ENCODE data around the gene SCIN. TPM values are rescaled to one million over a fixed set of nuclear protein-coding genes. Genes with fewer than 3 reads are reported as not detected.
"Not testable (repeated sequence)": the region's sequence is repeated elsewhere in the genome, so short reads cannot be mapped to it uniquely, and the experiment has no call there.

SCIN gene
- polyA plus RNA-seq (2013, experiment 1 of 2): not detected
- polyA plus RNA-seq (2013, experiment 2 of 2): not detected

DNA sequence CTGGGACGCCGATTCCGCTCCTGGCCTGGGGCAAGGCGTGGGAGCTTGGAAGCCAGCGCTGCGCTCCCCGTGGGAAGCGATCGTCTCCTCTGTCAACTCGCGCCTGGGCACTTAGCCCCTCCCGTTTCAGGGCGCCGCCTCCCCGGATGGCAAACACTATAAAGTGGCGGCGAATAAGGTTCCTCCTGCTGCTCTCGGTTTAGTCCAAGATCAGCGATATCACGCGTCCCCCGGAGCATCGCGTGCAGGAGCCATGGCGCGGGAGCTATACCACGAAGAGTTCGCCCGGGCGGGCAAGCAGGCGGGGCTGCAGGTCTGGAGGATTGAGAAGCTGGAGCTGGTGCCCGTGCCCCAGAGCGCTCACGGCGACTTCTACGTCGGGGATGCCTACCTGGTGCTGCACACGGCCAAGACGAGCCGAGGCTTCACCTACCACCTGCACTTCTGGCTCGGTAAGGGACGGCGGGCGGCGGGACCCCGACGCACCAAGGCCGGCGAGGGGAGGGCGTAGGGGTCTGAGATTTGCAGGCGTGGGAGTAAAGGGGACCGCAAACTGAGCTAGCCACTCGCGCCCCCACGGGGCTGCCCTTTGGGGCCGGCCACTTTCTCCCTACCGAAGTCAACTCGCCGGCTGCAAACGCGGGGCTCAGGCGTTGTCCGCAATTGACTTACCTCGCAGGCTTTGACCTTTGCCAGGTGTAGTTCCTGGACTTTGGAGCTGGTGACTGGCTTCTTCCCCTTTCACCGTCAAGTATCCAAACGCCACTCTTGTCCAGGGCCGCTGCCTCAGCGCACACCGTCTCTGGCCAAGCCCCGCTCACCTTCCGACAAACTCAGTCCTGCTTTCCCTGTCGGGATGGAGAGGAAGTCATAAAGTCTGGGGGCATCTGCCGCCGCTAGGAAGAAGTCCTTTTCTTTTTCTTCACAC is at the start of gene SCIN:
Gene SCIN (plus strand): TSS at position 187 of the 928 bp plus-strand sequence. CDS start 67 bp downstream, at position 254.
- H3K27ac ChIP-seq (ENCODE audit: low read depth, low read length, severe bottlenecking): no peak within 1 kb of the TSS
- 2% methylated on average over 65 to 66 of the region's 74 CpGs for WGBS, 2 experiments (ENCODE audit: insufficient coverage in 2 of 2)

DNA sequence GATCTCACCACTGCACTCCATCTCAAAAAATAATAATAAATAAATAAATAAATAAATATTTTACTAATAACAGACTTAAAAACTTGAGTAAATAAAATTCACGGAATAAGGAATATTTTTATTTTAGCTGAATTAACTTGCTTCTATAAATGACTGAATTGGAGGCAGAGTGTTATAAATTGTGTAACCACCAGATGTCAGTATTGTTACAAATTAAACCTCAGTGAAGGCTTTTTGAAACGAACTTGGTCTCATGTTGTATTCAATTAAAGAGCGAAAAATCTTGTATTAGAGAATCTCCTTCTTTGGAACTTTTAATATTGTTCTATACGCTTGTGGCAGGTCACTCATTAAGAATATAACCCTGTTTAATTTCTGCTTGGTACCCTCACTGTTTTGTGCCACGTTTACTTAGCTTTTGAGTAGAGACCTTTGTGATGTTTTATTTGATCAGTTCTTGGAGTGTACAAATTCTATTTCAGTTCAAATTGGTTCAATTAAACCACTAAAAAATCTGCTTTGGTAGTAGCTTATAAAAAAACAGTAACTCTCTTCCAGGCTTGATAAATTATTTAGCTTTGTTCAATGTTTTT is 45.6 kb upstream of the SCIN start:
- Histone ChIP-seq H3K4me1 (ENCODE audit: control insufficient read depth, insufficient read depth, low read length, poor library complexity, severe bottlenecking) (no peaks in the 10 kb centered on the region), H3K36me3 (ENCODE audit: control insufficient read depth, insufficient read depth, low read length) (no peaks in the 10 kb centered on the region), H3K27ac (ENCODE audit: low read depth, low read length, severe bottlenecking) (no peak overlapping the region), H3K9me3 (ENCODE audit: control insufficient read depth, low read length) (no peaks in the 10 kb centered on the region), H3K4me3 (ENCODE audit: extremely low read depth, insufficient read depth, low read length, poor library complexity, severe bottlenecking) (no peak overlapping the region)
- no CpG with 5 or more reads among the region's 5 CpGs for WGBS, 2 experiments (ENCODE audit: insufficient coverage in 2 of 2)

More for the DNA sequence above, at the start of gene SCIN:
- no peaks in the 10 kb centered on the region for H3K36me3 ChIP-seq (ENCODE audit: control insufficient read depth, insufficient read depth, low read length)
- H3K9me3 ChIP-seq (ENCODE audit: control insufficient read depth, low read length): no peaks in the 10 kb centered on the region
- no peaks in the 10 kb centered on the region for H3K4me1 ChIP-seq (ENCODE audit: control insufficient read depth, insufficient read depth, low read length, poor library complexity, severe bottlenecking)
- H3K4me3 ChIP-seq (ENCODE audit: extremely low read depth, insufficient read depth, low read length, poor library complexity, severe bottlenecking): peak within 1 kb of the TSS; percentile 34

DNA sequence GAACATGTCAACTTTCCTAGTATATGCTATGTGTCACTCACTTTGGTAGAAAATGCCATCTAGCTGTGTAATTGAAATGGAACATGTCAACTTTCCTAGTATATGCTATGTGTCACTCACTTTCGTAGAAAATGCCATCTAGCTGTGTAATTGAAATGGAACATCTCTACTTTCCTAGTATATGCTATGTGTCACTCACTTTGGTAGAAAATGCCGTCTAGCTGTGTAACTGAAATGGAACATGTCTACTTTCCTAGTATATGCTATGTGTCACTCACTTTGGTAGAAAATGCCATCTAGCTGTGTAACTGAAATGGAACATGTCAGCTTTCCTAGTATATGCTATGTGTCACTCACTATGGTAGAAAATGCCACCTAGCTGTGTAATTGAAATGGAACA is 43.8 kb upstream of the SCIN start:
- H3K4me3 ChIP-seq (ENCODE audit: extremely low read depth, insufficient read depth, low read length, poor library complexity, severe bottlenecking); H3K9me3 ChIP-seq (ENCODE audit: control insufficient read depth, low read length); H3K36me3 ChIP-seq (ENCODE audit: control insufficient read depth, insufficient read depth, low read length); H3K27ac ChIP-seq (ENCODE audit: low read depth, low read length, severe bottlenecking); H3K4me1 ChIP-seq (ENCODE audit: control insufficient read depth, insufficient read depth, low read length, poor library complexity, severe bottlenecking): not testable (repeated sequence)
- WGBS, 2 experiments (ENCODE audit: insufficient coverage in 2 of 2): no CpG with 5 or more reads among the region's 2 CpGs

DNA sequence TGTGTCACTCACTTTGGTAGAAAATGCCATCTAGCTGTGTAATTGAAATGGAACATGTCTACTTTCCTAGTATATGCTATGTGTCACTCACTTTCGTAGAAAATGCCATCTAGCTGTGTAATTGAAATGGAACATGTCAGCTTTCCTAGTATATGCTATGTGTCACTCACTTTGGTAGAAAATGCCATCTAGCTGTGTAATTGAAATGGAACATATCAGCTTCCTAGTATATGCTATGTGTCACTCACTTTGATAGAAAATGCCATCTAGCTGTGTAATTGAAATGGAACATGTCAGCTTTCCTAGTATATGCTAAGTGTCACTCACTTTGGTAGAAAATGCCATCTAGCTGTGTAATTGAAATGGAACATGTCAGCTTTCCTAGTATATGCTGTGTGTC is 42.9 kb upstream of the SCIN start:
- H3K36me3 ChIP-seq (ENCODE audit: control insufficient read depth, insufficient read depth, low read length); H3K4me1 ChIP-seq (ENCODE audit: control insufficient read depth, insufficient read depth, low read length, poor library complexity, severe bottlenecking): not testable (repeated sequence)
- WGBS, 2 experiments (ENCODE audit: insufficient coverage in 2 of 2): 83% methylated on average over 1 of the region's 1 CpG; no CpG with 5 or more reads in 1 of the 2 experiments

DNA sequence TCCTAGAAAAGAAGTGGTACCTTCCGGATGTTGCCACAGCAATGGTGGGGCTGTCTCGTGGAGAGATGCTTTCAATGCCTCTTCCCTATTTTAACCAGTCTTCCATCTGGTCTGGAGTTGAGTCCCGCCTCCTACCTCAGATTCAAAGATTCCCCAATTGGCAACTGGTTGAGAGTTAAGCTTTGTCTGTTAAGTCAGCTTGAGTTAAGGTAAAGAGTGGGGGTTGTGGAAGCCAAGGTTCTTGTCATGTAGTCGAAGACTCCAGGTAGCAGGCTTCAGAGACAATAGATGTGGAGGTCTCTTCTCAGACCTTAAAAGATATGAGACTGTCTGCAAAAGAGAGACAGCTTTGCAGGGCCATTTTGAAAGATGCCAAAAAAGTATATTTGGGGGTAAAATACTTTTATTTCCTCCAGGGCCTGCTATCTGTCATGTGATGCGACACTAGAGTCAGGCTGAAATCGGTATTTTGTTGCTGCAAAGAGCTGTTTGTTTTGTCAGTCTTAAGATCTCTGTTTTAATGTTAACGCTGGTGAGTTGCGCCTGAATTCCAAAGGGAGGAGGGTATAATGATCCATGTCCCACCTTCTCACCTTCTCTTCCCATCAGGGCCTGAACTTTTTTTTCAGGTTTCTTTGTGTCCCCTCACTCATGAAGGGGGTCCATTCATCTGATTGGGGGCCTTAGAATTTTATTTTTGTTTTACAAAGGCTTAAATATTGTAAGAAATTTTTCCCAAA is 40.4 kb upstream of the SCIN start:
- H3K9me3 ChIP-seq (ENCODE audit: control insufficient read depth, low read length): no peaks in the 10 kb centered on the region
- H3K4me3 ChIP-seq (ENCODE audit: extremely low read depth, insufficient read depth, low read length, poor library complexity, severe bottlenecking): no peak overlapping the region
- WGBS, 2 experiments (ENCODE audit: insufficient coverage in 2 of 2): 70 to 74% methylated on average over 3 to 4 of the region's 8 CpGs
- no peak overlapping the region for H3K27ac ChIP-seq (ENCODE audit: low read depth, low read length, severe bottlenecking)
- no peaks in the 10 kb centered on the region for H3K36me3 ChIP-seq (ENCODE audit: control insufficient read depth, insufficient read depth, low read length)
- peaks cover 4% of the 10 kb centered on the region for H3K4me1 ChIP-seq (ENCODE audit: control insufficient read depth, insufficient read depth, low read length, poor library complexity, severe bottlenecking)

More for the DNA sequence above, 42.9 kb upstream of the SCIN start:
- H3K4me3 ChIP-seq (ENCODE audit: extremely low read depth, insufficient read depth, low read length, poor library complexity, severe bottlenecking); H3K9me3 ChIP-seq (ENCODE audit: control insufficient read depth, low read length); H3K27ac ChIP-seq (ENCODE audit: low read depth, low read length, severe bottlenecking): not testable (repeated sequence)

DNA sequence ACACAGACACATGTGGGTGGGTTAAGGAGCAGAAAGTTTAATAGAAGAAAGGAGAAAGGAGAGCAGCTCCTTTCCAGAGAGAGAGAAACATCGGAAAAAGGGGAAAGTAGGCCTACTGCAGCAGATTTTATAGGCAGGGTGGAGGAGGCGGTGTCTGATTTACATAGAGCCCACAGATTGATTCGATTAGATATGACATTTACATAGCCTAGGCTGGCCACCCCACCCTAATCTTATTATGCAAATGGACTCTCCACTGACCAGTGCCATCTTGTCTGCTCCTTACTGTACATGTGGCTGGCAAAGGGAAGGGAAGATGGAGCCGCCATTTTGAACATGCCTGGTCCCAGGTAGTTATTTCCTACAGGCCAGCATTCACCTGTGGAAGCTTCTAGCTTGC is 38.7 kb upstream of the SCIN start:
- H3K4me3 ChIP-seq (ENCODE audit: extremely low read depth, insufficient read depth, low read length, poor library complexity, severe bottlenecking): no peak overlapping the region
- H3K9me3 ChIP-seq (ENCODE audit: control insufficient read depth, low read length): peaks cover 6% of the 10 kb centered on the region
- no peaks in the 10 kb centered on the region for H3K36me3 ChIP-seq (ENCODE audit: control insufficient read depth, insufficient read depth, low read length)
- no peak overlapping the region for H3K27ac ChIP-seq (ENCODE audit: low read depth, low read length, severe bottlenecking)
- H3K4me1 ChIP-seq (ENCODE audit: control insufficient read depth, insufficient read depth, low read length, poor library complexity, severe bottlenecking): peaks cover 4% of the 10 kb centered on the region
- WGBS, 2 experiments (ENCODE audit: insufficient coverage in 2 of 2): 100% methylated on average over 2 of the region's 4 CpGs; no CpG with 5 or more reads in 1 of the 2 experiments

DNA sequence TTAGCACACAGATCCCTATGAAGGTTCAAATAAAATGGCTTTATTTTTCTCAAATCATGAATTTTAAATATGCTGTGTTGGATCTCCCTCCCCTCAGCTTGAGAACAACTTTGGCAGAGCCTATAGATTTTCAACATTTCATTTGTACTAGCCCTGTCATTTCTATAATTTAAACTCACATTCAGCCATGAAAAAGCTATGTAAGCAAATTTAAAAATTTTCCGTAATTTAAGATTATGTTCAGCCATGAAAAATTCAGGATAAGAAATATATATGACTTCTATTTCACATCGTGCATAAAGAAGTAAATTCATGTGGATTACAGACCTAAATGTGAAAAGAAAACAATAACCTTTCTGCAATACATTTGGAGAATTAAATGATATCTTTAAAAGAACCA is 36.5 kb upstream of the SCIN start:
- WGBS, 2 experiments (ENCODE audit: insufficient coverage in 2 of 2): no CpG with 5 or more reads among the region's 2 CpGs
- Histone ChIP-seq H3K4me1 (ENCODE audit: control insufficient read depth, insufficient read depth, low read length, poor library complexity, severe bottlenecking) (peaks cover 4% of the 10 kb centered on the region), H3K36me3 (ENCODE audit: control insufficient read depth, insufficient read depth, low read length) (no peaks in the 10 kb centered on the region), H3K4me3 (ENCODE audit: extremely low read depth, insufficient read depth, low read length, poor library complexity, severe bottlenecking) (no peak overlapping the region), H3K27ac (ENCODE audit: low read depth, low read length, severe bottlenecking) (no peak overlapping the region), H3K9me3 (ENCODE audit: control insufficient read depth, low read length) (peaks cover 10% of the 10 kb centered on the region)

DNA sequence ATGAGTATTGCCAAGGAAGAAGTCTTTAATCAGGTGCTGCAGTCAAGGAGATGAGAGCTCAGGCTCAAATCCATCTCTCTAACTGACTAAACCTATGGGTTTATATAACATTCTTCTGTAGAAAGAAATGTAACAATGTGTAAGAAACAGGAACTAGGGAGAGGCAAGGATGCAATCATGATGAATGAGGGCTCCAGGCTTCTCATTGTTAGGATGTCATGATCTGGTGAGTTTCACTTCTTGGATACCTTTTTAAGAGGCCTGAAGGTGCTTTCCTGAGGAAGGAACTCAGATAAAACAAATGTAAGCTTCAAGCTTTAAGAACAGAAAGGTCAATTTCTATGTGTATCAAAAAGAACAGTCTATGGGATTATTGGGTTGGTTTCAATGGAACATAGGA is 30.8 kb upstream of the SCIN start:
- Histone ChIP-seq H3K36me3 (ENCODE audit: control insufficient read depth, insufficient read depth, low read length) (no peaks in the 10 kb centered on the region), H3K4me3 (ENCODE audit: extremely low read depth, insufficient read depth, low read length, poor library complexity, severe bottlenecking) (no peak overlapping the region), H3K4me1 (ENCODE audit: control insufficient read depth, insufficient read depth, low read length, poor library complexity, severe bottlenecking) (peaks cover 3% of the 10 kb centered on the region), H3K9me3 (ENCODE audit: control insufficient read depth, low read length) (peaks cover 10% of the 10 kb centered on the region), H3K27ac (ENCODE audit: low read depth, low read length, severe bottlenecking) (no peak overlapping the region)

DNA sequence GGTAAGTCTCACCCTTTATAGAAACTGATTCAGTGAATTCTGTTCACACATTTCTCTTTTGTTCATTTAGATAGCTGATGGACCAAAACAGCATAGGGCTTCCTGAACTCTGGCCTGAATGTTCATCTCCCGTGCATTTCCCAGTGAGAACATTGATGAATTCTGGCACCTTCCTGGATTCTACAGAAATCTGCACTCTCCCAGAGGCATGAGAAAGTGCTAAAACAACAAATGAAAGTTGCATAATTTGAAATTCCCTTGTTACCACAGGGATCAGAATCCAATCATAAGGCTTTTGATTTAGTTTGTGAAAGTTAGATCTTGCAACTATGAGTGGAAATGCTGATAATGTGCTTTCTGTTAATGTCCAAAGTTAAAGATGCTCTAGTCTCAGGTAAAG is 29.7 kb upstream of the SCIN start:
- Histone ChIP-seq H3K9me3 (ENCODE audit: control insufficient read depth, low read length) (peaks cover 9% of the 10 kb centered on the region), H3K27ac (ENCODE audit: low read depth, low read length, severe bottlenecking) (no peak overlapping the region), H3K4me1 (ENCODE audit: control insufficient read depth, insufficient read depth, low read length, poor library complexity, severe bottlenecking) (peaks cover 6% of the 10 kb centered on the region), H3K36me3 (ENCODE audit: control insufficient read depth, insufficient read depth, low read length) (no peaks in the 10 kb centered on the region), H3K4me3 (ENCODE audit: extremely low read depth, insufficient read depth, low read length, poor library complexity, severe bottlenecking) (no peak overlapping the region)
- WGBS, 2 experiments (ENCODE audit: insufficient coverage in 2 of 2): 100% methylated on average over 1 of the region's 1 CpG

DNA sequence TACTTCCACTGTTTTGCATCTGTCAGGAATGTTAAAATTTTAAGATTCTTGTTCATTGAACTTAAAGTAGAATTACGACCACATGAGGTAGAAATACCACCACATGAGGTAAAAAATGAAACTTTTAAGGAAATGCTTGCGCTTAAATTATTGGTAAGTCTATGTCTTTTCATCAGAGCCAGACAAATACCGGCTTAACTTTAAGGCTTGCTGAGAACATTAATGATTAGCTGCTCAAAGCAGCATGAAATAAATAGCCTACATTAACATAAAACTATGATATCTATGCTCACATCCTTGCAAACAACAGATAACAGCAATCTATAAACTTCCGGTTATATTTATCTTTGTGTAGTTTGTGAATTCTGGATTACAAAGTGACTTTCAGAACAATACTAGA is 26.9 kb upstream of the SCIN start:
- WGBS, 2 experiments (ENCODE audit: insufficient coverage in 2 of 2): 44 to 60% methylated on average over 1 of the region's 4 CpGs
- no peak overlapping the region for H3K4me3 ChIP-seq (ENCODE audit: extremely low read depth, insufficient read depth, low read length, poor library complexity, severe bottlenecking)

More for the DNA sequence above, 26.9 kb upstream of the SCIN start:
- H3K9me3 ChIP-seq (ENCODE audit: control insufficient read depth, low read length): peaks cover 4% of the 10 kb centered on the region
- no peak overlapping the region for H3K27ac ChIP-seq (ENCODE audit: low read depth, low read length, severe bottlenecking)
- no peaks in the 10 kb centered on the region for H3K36me3 ChIP-seq (ENCODE audit: control insufficient read depth, insufficient read depth, low read length)
- peaks cover 6% of the 10 kb centered on the region for H3K4me1 ChIP-seq (ENCODE audit: control insufficient read depth, insufficient read depth, low read length, poor library complexity, severe bottlenecking)

Measured in mesodermal cell (in vitro differentiated cells).